Naive thymus-derived CD4-positive, alpha-beta T cell (primary cell): Measurements from ENCODE around the gene CCDC63. TPM values are rescaled to one million over a fixed set of nuclear protein-coding genes. Genes with fewer than 3 reads are reported as not detected.

Experiments used
- polyA plus RNA-seq, 2 donors: library from polyadenylated mRNA; unstranded; fragments of 300-500 nt; fragmentation: Illumina TruSeq; gene quantifications; one replicate each; pipeline ENCODE4 v1.2.3, GENCODE V29; 2021
- total RNA-seq, 6 experiments: library from RNA in 5 of 6; stranded (reverse) in 5 of 6; gene quantifications; 1 replicate in 5 of 6; 2 replicates in 1 of 6; pipeline ENCODE4 v1.2.3 and lab custom pipeline; 2021 to 2026

Gene CCDC63
- total and polyA plus RNA-seq, 7 experiments from 2014 or later = not detected

Other genes with a start within 250 kb of the CCDC63 start
- 10 to 100 TPM in 3 of 5 experiments, 1 to 10 TPM in 2; 5.2 to 13.0 (median 10.2) TPM for gene TCTN1, start 232.9 kb upstream of the CCDC63 start, total RNA-seq
- gene TCTN1, start 232.9 kb upstream of the CCDC63 start, polyA plus RNA-seq = 1 to 10 TPM; 4.2 to 8.8 TPM
- gene HVCN1, start 157.9 kb upstream of the CCDC63 start, total RNA-seq = 10 to 100 TPM in 4 of 5 experiments, 1 to 10 TPM in 1; 6.4 to 24.8 (median 11.7) TPM
- gene HVCN1, start 157.9 kb upstream of the CCDC63 start, polyA plus RNA-seq = 10 to 100 TPM; 15.2 to 25.3 TPM
- 100 to 1,000 TPM; 108 to 218 (median 145) TPM for gene PPP1CC, start 104.1 kb upstream of the CCDC63 start, total RNA-seq
- 100 to 1,000 TPM; 126 to 138 TPM for gene PPP1CC, start 104.1 kb upstream of the CCDC63 start, polyA plus RNA-seq
- not detected for gene MYL2, start 73.6 kb downstream of the CCDC63 start, total RNA-seq
- gene MYL2, start 73.6 kb downstream of the CCDC63 start, polyA plus RNA-seq = not detected
- gene CUX2, start 187.2 kb downstream of the CCDC63 start, total RNA-seq = 1 to 10 TPM in 2 of 5 experiments, under 1 TPM in 1, not detected in 2; 0.10 to 1.6 (median 1.2) TPM
- gene CUX2, start 187.2 kb downstream of the CCDC63 start, polyA plus RNA-seq = under 1 TPM; 0.08 to 0.10 TPM